GM23248 (cell line): ENCODE data around the gene TTBK2.

ENCODE experiments used
- EZH2 ChIP-seq: fragments of 200-600 bp; sonication (generic); IDR thresholded peaks from 2 replicates; pipeline ENCODE4 v1.6.1; 2018; ENCODE audit warnings: antibody characterized with exemption, mild to moderate bottlenecking; ENCODE audit not compliant: insufficient read depth, poor library complexity, severe bottlenecking
- EZH2phosphoT487 ChIP-seq: fragments of 200-600 bp; sonication (generic); IDR thresholded peaks from 2 replicates; pipeline ENCODE4 v1.6.1; 2018; ENCODE audit warnings: antibody characterized with exemption, moderate library complexity, mild to moderate bottlenecking, low read depth; ENCODE audit not compliant: insufficient read depth

- TF ChIP-seq EZH2 (no peak), EZH2phosphoT487 (no peak)
These were observed 40.5 kb downstream of the TTBK2 start for GRCh38 chr15:42880121-42880520.
